ENCODE results near the gene CNGB1. TPM values are rescaled to one million over a fixed set of nuclear protein-coding genes. Genes with fewer than 3 reads are reported as not detected.
"Not testable (repeated sequence)": the region's sequence is repeated elsewhere in the genome, so short reads cannot be mapped to it uniquely, and the experiment has no call there.

Gene CNGB1
- total and polyA plus RNA-seq, 12 donors: not detected

GRCh38 chr16:57918994-57919393, 51.9 kb downstream of the CNGB1 start:
- TF ChIP-seq CTCF (IDR thresholded peaks at IDR 0.05): no peak
- intact Hi-C loops (cut with DNase I): loop anchor here in 1 of 10 donors (5.0 kb wide), 1 partner anchor 68 kb away; no protein-coding TSS in a partner anchor
- H3K36me3 ChIP-seq: no peaks in the 10 kb centered on the region
- WGBS, 2 donors: 93% methylated on average over 6 of the region's 6 CpGs
- H3K27ac ChIP-seq: no peak overlapping the region
- ATAC-seq (no peak), DNase-seq (no peak)
- peaks cover 0 to 8% (median 0%) of the 10 kb centered on the region in 11 donors for H3K9me3 ChIP-seq
- peaks cover 0 to 11% (median 0%) of the 10 kb centered on the region in 7 donors for H3K27me3 ChIP-seq
- H3K4me1 ChIP-seq: no peaks in the 10 kb centered on the region
- H3K4me3 ChIP-seq: no peak overlapping the region

- peaks cover 0 to 8% (median 0%) of the 10 kb centered on the region in 11 donors for H3K9me3 ChIP-seq
- H3K27ac ChIP-seq: no peak overlapping the region
- ATAC-seq (no peak), DNase-seq (no peak)
- TF ChIP-seq CTCF (IDR thresholded peaks at IDR 0.05): no peak
- H3K4me3 ChIP-seq: no peak overlapping the region
- no peaks in the 10 kb centered on the region for H3K36me3 ChIP-seq
- H3K27me3 ChIP-seq: peaks cover 0 to 7% (median 0%) of the 10 kb centered on the region in 7 donors
- intact Hi-C loops (cut with DNase I): loop anchor here in 1 of 10 donors (5.0 kb wide), 1 partner anchor 69 kb away; no protein-coding TSS in a partner anchor
- H3K4me1 ChIP-seq: no peaks in the 10 kb centered on the region
- WGBS, 2 donors: 82 to 87% methylated on average over 3 of the region's 3 CpGs
Measured at GRCh38 chr16:57918444-57918843, 52.5 kb downstream of the CNGB1 start.

- intact Hi-C loops (cut with DNase I): loop anchor here in 1 of 10 donors (5.0 kb wide), 1 partner anchor 69 kb away; no protein-coding TSS in a partner anchor
- not testable (repeated sequence) for H3K4me3 ChIP-seq, ATAC-seq, H3K27ac ChIP-seq, DNase-seq, H3K4me1 ChIP-seq, H3K9me3 ChIP-seq, H3K27me3 ChIP-seq, H3K36me3 ChIP-seq
Measured at GRCh38 chr16:57917929-57918328, 53.0 kb downstream of the CNGB1 start.

GRCh38 chr16:57917489-57917888, 53.4 kb downstream of the CNGB1 start:
- H3K9me3 ChIP-seq, DNase-seq, H3K36me3 ChIP-seq, H3K4me1 ChIP-seq, H3K27ac ChIP-seq, H3K27me3 ChIP-seq, H3K4me3 ChIP-seq, ATAC-seq: not testable (repeated sequence)
- intact Hi-C loops (cut with DNase I): loop anchor here in 1 of 10 donors (5.0 kb wide), 1 partner anchor 70 kb away; no protein-coding TSS in a partner anchor
- WGBS, 2 donors: 93 to 97% methylated on average over 2 of the region's 2 CpGs

GRCh38 chr16:57916735-57917438, 54.0 kb downstream of the CNGB1 start:
- no peak for TF ChIP-seq CTCF (IDR thresholded peaks at IDR 0.05)
- Histone ChIP-seq H3K4me1 (no peaks in the 10 kb centered on the region), H3K36me3 (no peaks in the 10 kb centered on the region), H3K27ac (no peak overlapping the region), H3K9me3 (peaks cover 0 to 8% (median 0%) of the 10 kb centered on the region in 11 donors), H3K27me3 (no peaks in the 10 kb centered on the region), H3K4me3 (no peak overlapping the region)
- intact Hi-C loops (cut with DNase I): loop anchor here in 1 of 10 donors (5.0 kb wide), 1 partner anchor 70 kb away; no protein-coding TSS in a partner anchor
- 75 to 82% methylated on average over 17 of the region's 17 CpGs for WGBS, 2 donors
- no peak for DNase-seq
- no peak for ATAC-seq

Data from heart right ventricle (tissue), 16 donors.